HK-2 (cell line): ENCODE results near the gene EIF2B2.

Experiments
- DNase-seq: peaks from one replicate; pipeline ENCODE4 v3.0.0-alpha.2; 2018; ENCODE audit not compliant: unreplicated experiment

Gene EIF2B2

GRCh38 chr14:75002392-75003249, at the start of gene EIF2B2:
Gene EIF2B2, plus strand, starts transcription at chr14:75002921. Its CDS starts 70 bp downstream, at chr14:75002991.
- DNase-seq, result peak; percentile 97

DNA sequence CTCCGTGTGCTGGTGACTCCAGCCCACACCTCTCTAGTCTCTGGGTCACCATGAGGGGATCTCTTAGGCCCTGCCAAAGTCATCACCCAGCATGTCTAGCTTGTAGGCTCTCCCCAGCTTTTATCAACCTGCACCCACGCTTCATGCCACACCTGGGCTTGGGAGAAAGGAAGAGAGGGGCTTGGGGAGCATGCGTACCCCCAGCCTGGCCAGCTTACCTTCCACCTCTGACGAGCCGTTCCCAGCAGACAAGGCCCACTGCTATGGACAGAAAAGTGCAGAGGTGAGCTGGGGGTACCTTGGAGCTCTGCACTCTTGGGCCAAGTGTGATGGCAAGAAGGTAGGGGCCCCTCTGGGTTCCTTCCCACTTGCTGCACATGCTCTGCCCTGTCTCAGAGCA, 49.0 kb upstream of the EIF2B2 start:
- DNase-seq, result no peak

GRCh38 chr14:74954232-74954946, 48.3 kb upstream of the EIF2B2 start:
- peak; percentile 26 for DNase-seq

DNA sequence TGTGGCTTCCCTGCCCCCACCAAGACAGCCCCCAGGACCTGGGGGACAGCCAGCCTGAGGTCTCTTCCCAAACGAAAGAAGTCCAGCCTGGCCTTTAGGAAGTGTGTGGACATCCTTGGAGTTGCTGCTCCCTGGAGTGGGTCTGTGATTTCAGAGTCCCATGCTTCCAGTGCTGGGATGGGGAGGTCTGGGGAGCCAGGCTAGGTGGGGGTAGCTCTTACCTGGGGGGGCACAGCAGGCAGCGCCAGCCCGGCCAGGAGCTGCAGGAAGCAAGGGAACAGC, 47.8 kb upstream of the EIF2B2 start:
- no peak for DNase-seq

GRCh38 chr14:74955229-74956026, 47.3 kb upstream of the EIF2B2 start, which contains the start of gene PGF:
Gene PGF, minus strand, starts transcription at chr14:74955597. Its CDS starts 355 bp downstream, at chr14:74955242.
- peak; percentile 66 for DNase-seq

DNA sequence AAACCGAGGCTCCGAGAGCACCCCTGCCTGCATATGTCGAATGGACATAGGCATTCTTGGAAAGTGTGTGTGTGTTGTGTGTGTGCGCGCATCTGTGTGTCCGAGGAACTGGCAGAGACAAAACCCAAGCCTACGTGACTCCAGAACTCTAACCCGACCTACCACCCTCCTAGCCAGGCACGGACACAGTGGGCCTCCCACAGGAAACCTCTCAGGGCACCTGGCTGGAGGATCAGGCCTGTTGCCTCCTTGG, 46.8 kb upstream of the EIF2B2 start:
- no peak for DNase-seq

DNA sequence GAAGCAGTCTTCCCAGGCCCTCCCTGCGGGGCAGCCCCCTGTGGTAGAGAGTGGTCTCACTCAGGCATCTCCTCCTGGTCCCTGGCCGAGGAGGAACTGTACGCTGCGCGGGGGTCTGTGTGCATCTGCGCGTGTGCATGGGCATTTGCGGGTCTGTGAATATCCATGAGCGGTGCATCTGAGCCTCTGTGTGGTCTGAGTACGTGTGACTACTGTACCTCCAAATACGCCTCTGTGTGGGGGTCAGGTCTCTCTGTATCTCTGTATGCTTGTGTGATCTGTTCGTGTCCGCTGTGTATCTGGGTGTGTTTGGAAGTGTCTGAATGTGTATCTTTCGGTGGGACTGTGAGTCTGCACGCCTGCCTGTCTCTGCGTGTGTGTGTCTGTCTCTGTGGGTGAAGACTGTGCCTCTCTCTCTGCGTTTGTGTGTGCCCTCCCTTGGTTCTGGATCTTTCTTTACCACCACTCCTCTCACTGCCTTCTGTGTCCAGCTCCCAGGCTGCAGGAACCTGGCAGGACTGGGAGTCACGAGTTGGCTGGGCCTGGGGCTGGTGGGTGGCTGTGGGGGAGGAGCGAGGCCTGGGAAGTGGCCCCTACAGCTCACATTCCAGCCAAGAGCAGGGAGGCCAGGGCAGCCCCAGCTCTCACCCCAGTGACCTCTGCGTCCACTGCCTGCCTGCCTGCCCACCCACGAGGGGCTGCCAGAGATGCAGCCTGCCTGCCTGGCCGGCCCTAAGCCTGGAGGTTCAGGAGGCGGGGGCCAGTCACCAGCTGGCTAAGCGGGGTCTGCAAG, 46.2 kb upstream of the EIF2B2 start:
- no peak for DNase-seq

GRCh38 chr14:74959596-74960180, 43.0 kb upstream of the EIF2B2 start:
- no peak for DNase-seq

DNA sequence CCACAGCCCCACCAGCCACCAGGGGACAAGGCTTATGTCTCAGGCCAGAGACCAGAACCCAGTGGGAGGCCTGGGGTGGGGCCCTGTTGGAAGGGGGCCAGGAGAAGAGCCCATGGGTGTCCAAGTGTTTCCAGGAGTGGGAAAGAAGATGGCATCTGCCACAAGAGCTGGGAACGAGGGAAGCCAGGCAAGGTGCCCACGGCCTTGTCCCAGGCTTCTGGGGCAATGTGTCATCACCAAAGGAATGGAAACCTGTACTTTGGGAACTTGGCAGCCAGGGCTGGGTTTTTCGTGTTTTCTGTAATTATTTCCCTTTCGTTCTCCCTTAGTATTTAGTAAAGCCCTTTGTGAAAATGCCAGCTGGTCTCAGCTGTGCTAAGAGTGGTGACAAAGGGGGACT, 42.0 kb upstream of the EIF2B2 start:
- DNase-seq, result no peak

- DNase-seq, result no peak
Observed at GRCh38 chr14:74961238-74961911, 41.3 kb upstream of the EIF2B2 start.

DNA sequence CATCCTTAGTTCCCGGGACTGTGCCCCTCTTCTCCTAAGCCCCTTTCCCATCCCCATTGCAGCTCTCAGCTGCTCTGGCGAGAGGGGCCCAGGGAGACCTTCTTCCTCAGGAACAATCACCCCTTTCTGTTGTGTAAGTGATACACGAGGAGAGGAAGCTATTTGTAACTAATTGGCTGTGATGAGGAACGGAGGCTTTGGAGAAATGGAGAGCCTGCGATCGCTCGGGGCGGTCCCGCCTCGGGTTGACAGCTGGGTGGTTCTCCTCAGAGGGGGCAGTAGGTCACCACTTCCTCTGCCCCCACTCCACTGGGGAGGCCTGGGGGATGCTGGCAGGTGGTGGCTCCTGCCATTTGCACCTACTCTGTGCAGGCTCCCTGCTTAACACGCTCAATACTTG, 40.7 kb upstream of the EIF2B2 start:
- DNase-seq, result no peak

GRCh38 chr14:74962493-74962892, 40.2 kb upstream of the EIF2B2 start:
- no peak for DNase-seq

- no peak for DNase-seq
Observed at GRCh38 chr14:74963178-74963704, 39.5 kb upstream of the EIF2B2 start.

DNA sequence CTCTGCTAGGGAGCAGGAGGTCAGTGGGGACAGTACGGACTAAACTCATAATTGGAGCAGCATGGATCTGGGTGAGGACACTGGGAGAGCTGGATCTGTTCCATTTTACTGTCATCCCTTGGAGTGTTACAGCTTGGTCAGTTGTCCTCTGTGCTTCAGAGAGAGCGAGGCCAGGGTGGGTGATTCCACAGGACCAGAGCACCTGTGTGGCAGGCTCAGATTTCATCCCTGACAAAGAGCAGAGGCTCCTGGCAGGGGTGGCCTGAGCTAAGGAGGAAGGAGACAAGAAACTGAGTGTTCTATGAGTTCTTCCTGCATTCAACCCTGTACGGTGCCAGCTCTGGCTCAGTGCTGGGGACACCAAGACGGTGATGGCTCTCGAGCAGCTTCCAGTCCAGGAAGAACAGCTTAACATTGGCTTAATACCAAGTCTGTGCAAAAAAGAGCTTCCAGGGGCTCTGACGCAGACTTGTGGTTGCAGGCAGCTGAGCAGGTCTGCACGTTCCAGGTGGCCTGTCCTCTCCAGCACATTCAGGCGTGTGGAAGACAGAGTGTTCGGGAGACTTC, 38.9 kb upstream of the EIF2B2 start:
- DNase-seq, result no peak

DNA sequence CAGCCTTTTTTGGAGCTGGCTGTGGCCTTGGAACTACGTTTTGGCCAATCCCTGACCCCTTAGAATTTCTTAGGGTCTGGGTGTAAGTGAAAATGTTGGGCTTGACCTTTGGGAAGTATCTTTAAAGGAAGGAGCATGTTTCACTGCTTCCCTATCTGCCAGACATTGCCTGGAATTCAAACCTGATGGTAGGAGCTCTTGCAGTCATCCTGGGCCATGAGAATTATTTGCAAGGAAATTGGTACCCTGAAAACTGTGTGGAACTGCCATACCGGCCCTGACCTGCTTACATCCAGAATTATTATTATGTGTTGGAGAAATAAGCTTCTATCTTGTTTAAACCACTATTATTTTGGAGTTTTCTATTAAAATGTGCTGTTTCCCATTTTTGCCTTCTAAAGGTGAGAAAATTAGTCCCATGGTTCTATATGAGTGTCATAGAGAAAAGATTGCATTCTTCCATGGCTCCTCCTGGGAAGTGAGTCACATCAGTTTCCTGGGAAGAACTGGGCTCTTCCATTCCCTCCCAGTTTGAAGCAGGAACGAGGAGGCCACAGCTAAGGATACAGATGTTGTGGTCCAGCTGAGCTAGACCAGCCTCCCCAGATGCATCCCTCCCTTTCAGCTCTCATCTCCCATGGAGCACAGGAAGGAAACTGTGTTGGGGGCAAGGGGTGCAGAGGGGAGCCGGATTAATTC, 37.8 kb upstream of the EIF2B2 start:
- DNase-seq, result no peak

- no peak for DNase-seq
Observed at GRCh38 chr14:74965486-74966153, 37.1 kb upstream of the EIF2B2 start.

DNA sequence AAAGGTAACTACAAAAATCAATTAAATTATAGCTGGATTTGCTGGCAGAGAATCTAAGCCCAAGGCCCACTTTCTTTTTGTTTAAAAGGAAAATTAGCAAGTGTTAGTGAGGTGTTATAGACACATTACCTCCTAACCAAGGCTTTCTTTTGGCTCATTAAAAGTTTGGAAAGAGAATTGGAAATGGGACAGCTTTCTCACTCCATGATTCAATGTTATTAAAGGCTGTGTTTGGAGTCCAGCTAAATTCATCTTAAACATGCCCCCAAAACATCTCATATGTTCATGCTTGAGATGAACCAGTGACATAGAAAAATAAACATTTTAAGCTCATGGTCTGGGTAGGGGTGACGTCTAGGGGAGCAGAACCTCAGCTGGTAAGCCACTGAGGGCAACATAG, 33.9 kb upstream of the EIF2B2 start:
- no peak for DNase-seq

DNA sequence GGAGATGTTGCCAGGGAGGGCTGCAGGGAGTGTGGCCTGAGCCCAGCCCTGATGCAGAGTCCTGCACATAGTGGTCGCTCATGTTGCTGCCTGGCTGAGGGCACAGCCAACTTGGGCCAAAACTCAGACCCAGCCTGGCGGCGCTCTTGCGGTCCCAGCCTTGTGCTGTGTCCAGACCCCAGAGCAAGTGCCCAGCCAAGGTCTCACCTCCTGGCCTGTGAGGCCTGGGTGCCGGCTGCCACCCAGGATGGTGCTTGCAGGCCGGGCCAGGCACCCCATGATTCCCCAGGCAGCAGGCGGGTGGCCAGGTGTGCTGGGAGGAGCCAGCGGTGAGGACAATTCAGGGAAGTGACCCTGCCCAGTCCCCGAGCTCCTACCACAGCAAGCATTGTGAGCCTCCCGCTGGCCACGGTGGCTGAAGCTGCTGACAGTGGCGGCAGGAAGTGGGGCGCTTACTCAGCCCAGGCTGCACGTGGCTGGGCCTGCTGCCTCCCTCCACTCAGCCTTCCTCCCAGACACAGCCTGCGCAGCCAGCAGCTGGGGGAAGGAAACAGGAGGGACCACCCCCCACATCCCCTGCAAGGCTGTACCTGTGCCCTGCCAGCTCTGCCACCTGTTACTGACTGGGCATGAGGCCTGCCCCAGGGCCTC, 29.6 kb upstream of the EIF2B2 start:
- peak; percentile 61 for DNase-seq

GRCh38 chr14:74973905-74974363, 28.8 kb upstream of the EIF2B2 start:
- DNase-seq, result no peak
